Stimulated activated naive CD4-positive, alpha-beta T cell (primary cell): Measurements from ENCODE around the gene OTULIN.
A peak's percentile ranks its signal among the peaks of the same experiment; 100 is the strongest.

Experiments
- DNase-seq, 6 experiments: peaks; one replicate each; lab custom pipeline; 2025; lab: John Stamatoyannopoulos, UW

OTULIN gene

GRCh38 chr5:14668181-14668591 lies 3.7 kb downstream of the OTULIN start:
- DNase-seq, result no peak

- DNase-seq, result no peak
Measured at GRCh38 chr5:14669415-14669814, 4.9 kb downstream of the OTULIN start.

- DNase-seq, result no peak
Measured at GRCh38 chr5:14669975-14670374, 5.5 kb downstream of the OTULIN start.

- DNase-seq, result no peak
Measured at GRCh38 chr5:14671414-14671813, 6.9 kb downstream of the OTULIN start.

- no peak for DNase-seq
Measured at GRCh38 chr5:14672082-14672481, 7.6 kb downstream of the OTULIN start.

GRCh38 chr5:14672484-14673394 lies 8.2 kb downstream of the OTULIN start:
- no peak for DNase-seq

GRCh38 chr5:14673443-14673842 lies 8.9 kb downstream of the OTULIN start:
- no peak for DNase-seq

GRCh38 chr5:14674983-14675854 lies 10.7 kb downstream of the OTULIN start:
- no peak for DNase-seq

- DNase-seq, result no peak
Measured at GRCh38 chr5:14675865-14676300, 11.4 kb downstream of the OTULIN start.

GRCh38 chr5:14676320-14676719 lies 11.8 kb downstream of the OTULIN start:
- DNase-seq, result no peak

GRCh38 chr5:14678773-14679334 lies 14.3 kb downstream of the OTULIN start:
- DNase-seq, result no peak

- no peak for DNase-seq
Measured at GRCh38 chr5:14679595-14679994, 15.1 kb downstream of the OTULIN start.

GRCh38 chr5:14681236-14681752 lies 16.8 kb downstream of the OTULIN start:
- no peak for DNase-seq

GRCh38 chr5:14683906-14684455 lies 19.5 kb downstream of the OTULIN start:
- DNase-seq, result no peak

GRCh38 chr5:14684757-14685156 lies 20.2 kb downstream of the OTULIN start:
- DNase-seq, result no peak

- peak in 5 of 6 experiments; percentile 6 to 67 (median 46) for DNase-seq
Measured at GRCh38 chr5:14685757-14686156, 21.2 kb downstream of the OTULIN start.

- DNase-seq, result no peak
Measured at GRCh38 chr5:14686517-14686916, 22.0 kb downstream of the OTULIN start.

- no peak for DNase-seq
Measured at GRCh38 chr5:14687023-14687665, 22.6 kb downstream of the OTULIN start.

GRCh38 chr5:14693070-14693469 lies 28.6 kb downstream of the OTULIN start:
- no peak for DNase-seq

GRCh38 chr5:14695152-14695551 lies 30.6 kb downstream of the OTULIN start:
- no peak for DNase-seq

GRCh38 chr5:14696057-14696456 lies 31.5 kb downstream of the OTULIN start:
- DNase-seq, result no peak
